ENCODE measurements around the gene NOX3.
"Not testable (repeated sequence)": the region's sequence is repeated elsewhere in the genome, so short reads cannot be mapped to it uniquely, and the experiment has no call there.

The NOX3 gene

DNA sequence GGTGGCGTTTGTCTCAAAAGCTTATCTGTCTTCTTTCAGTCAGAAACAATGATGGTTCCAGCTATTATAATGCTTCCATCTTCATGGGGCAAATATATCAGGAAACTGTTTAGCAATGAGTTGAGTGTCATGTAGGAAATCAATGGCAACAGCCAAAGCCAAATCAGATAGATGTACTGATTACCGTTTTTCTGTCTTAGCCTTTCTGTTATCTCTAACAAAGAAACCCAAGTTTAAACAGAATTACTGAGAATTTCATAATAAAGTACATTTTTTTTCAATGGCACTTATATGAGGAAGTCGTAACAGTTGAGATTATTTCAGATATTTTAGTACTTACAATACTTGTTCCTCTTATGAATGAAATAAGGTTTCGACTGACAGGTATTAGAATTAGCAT lies 1.2 kb downstream of the NOX3 start:
- DNase-seq (ENCODE audit: extremely low read depth, insufficient read length): no peak
- Histone ChIP-seq H3K27me3 (replicated peaks; ENCODE audit: control insufficient read depth, insufficient read depth, low read length) (no peaks in the 10 kb centered on the region), H3K36me3 (ENCODE audit: control insufficient read depth, insufficient read depth, low read length) (no peaks in the 10 kb centered on the region), H3K4me3 (replicated peaks; ENCODE audit: low read depth, low read length) (no peak overlapping the region)
- TF ChIP-seq, protein P1, sequence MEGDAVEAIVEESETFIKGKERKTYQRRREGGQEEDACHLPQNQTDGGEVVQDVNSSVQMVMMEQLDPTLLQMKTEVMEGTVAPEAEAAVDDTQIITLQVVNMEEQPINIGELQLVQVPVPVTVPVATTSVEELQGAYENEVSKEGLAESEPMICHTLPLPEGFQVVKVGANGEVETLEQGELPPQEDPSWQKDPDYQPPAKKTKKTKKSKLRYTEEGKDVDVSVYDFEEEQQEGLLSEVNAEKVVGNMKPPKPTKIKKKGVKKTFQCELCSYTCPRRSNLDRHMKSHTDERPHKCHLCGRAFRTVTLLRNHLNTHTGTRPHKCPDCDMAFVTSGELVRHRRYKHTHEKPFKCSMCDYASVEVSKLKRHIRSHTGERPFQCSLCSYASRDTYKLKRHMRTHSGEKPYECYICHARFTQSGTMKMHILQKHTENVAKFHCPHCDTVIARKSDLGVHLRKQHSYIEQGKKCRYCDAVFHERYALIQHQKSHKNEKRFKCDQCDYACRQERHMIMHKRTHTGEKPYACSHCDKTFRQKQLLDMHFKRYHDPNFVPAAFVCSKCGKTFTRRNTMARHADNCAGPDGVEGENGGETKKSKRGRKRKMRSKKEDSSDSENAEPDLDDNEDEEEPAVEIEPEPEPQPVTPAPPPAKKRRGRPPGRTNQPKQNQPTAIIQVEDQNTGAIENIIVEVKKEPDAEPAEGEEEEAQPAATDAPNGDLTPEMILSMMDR (IDR thresholded peaks at IDR 0.05; ENCODE audit: insufficient read depth, low read length, poor library complexity, severe bottlenecking): no peak

DNA sequence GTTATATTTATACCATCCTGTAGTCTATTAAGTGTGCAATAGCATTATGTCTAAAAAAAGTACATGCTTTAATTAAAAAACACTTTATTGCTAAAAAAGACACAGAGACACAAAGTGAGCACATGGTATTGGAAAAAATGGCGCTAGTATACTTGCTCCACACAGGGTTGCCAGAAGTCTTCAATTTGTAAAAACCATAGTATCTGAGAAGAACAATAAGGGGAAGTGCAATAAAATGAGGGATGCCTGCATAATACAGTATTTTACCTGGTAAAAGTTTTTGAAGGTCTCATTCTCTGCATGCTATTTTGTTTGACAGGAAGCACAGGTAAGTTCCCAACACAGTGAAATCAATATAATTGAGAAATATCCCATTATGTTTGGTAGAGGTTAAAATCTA lies 1.6 kb downstream of the NOX3 start:
- no peak overlapping the region for H3K4me3 ChIP-seq (replicated peaks; ENCODE audit: low read depth, low read length)
- H3K36me3 ChIP-seq (ENCODE audit: control insufficient read depth, insufficient read depth, low read length): no peaks in the 10 kb centered on the region
- H3K27me3 ChIP-seq (replicated peaks; ENCODE audit: control insufficient read depth, insufficient read depth, low read length): no peaks in the 10 kb centered on the region
- DNase-seq (ENCODE audit: extremely low read depth, insufficient read length): no peak
- TF ChIP-seq, protein P1 (IDR thresholded peaks at IDR 0.05; ENCODE audit: insufficient read depth, low read length, poor library complexity, severe bottlenecking): no peak

DNA sequence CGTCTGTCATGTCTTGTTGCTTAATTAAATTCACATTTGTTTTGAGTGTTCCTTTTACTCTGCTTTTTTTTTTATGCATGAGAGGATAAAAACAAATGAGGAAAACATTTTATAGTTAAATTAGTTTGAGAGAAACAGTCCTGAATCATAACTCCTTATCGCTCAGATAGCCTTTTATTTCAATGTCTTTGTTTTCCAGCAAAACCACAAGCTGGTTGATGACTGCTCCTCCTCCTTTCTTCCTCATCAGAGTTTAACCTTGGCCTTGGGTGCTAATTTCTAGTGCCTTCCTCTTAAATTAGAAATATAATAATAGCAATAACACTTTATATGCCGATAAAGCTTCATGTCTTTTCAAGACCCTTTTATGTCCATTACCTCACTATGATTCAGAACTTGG lies 3.1 kb downstream of the NOX3 start:
- H3K27me3 ChIP-seq (replicated peaks; ENCODE audit: control insufficient read depth, insufficient read depth, low read length): no peaks in the 10 kb centered on the region
- DNase-seq (ENCODE audit: extremely low read depth, insufficient read length): no peak
- no peaks in the 10 kb centered on the region for H3K36me3 ChIP-seq (ENCODE audit: control insufficient read depth, insufficient read depth, low read length)
- H3K4me3 ChIP-seq (replicated peaks; ENCODE audit: low read depth, low read length): no peak overlapping the region
- TF ChIP-seq, protein P1 (IDR thresholded peaks at IDR 0.05; ENCODE audit: insufficient read depth, low read length, poor library complexity, severe bottlenecking): no peak

DNA sequence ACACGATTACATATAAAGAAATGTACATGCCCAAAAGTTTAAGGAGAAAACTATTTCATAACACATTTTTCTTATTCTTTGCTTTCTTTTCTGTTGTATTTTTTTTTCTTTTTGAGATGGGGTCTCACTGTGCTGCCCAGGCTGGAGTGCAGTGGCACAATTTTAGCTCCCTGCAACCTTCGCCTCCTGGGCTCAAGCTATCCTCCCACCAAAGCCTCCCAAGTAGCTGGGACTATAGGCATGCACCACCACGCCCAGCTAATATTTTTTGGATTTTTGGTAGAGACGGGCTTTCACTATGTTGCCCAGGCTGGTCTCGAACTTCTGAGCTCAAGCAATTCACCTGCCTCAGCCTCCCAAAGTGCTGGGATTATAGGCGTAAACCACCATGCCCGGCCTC lies 4.1 kb downstream of the NOX3 start:
- not testable (repeated sequence) for H3K27me3 ChIP-seq (replicated peaks; ENCODE audit: control insufficient read depth, insufficient read depth, low read length); H3K4me3 ChIP-seq (replicated peaks; ENCODE audit: low read depth, low read length); H3K36me3 ChIP-seq (ENCODE audit: control insufficient read depth, insufficient read depth, low read length); DNase-seq (ENCODE audit: extremely low read depth, insufficient read length)

DNA sequence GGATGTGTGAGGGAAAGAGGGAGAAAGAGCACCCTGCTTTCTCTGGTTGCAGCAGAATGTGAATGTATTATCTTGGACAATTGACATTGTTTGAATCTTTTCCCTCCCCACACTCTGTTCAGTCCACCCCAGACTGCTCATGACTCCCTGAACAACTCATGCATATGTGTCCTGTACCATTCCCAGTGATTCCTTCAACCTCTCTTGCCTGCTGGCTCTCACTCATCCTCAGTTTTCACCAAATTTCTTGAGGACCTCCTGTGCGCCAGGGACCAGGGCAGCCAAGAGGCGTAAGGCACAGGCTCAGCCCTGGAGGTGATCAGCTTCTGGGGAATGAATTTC lies 5.4 kb downstream of the NOX3 start:
- TF ChIP-seq, protein P1 (IDR thresholded peaks at IDR 0.05; ENCODE audit: insufficient read depth, low read length, poor library complexity, severe bottlenecking): no peak

DNA sequence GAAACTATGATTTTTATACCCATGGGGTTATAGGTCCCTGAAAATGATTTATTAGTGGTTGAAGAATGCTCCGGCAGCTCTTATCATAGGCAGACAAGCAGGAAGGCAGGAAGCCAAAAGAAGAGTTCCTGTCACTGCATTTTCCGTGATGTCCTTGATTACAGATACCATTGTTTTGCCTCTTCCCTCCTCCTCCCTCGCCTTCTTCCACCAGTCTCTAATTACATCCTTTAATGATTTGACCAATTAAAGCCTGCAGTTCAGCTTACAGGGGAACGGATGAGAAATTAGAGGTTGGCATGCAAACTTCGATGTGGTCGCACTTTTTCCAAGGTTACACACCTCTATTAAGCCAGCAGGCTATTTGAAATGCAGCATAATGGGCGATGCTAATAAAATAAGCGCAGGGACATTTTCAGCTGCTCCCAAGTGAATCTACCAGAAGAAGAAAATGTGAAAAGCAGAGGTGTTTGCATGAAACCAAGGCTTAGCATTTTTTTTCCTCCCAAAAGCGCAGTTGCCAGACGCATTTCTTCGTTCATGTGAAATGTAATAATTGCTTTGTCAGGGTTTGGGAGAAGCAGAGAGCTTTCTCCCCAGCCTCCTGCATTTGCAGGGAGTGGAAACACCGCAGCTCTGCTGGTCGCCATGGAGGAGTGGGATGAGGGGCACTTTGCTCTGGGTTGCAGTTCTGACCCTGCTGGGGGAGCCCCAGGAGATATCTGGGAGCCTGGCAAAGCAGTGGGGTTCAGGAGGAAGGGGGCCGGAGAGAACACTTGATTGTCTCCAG lies 6.0 kb downstream of the NOX3 start:
- TF ChIP-seq, protein P1 (IDR thresholded peaks at IDR 0.05; ENCODE audit: insufficient read depth, low read length, poor library complexity, severe bottlenecking): no peak
- no peaks in the 10 kb centered on the region for H3K36me3 ChIP-seq (ENCODE audit: control insufficient read depth, insufficient read depth, low read length)
- no peaks in the 10 kb centered on the region for H3K27me3 ChIP-seq (replicated peaks; ENCODE audit: control insufficient read depth, insufficient read depth, low read length)
- no peak for DNase-seq (ENCODE audit: extremely low read depth, insufficient read length)
- H3K4me3 ChIP-seq (replicated peaks; ENCODE audit: low read depth, low read length): no peak overlapping the region

More for the DNA sequence above, 5.4 kb downstream of the NOX3 start:
- DNase-seq (ENCODE audit: extremely low read depth, insufficient read length): no peak
- no peak overlapping the region for H3K4me3 ChIP-seq (replicated peaks; ENCODE audit: low read depth, low read length)
- H3K36me3 ChIP-seq (ENCODE audit: control insufficient read depth, insufficient read depth, low read length): no peaks in the 10 kb centered on the region
- no peaks in the 10 kb centered on the region for H3K27me3 ChIP-seq (replicated peaks; ENCODE audit: control insufficient read depth, insufficient read depth, low read length)
